GM21529 (cell line): ENCODE data around the gene CMIP.
A peak's percentile ranks its signal among the peaks of the same experiment; 100 is the strongest.

Experiments
- ATAC-seq: cut with Tn5 transposase; IDR thresholded peaks from one replicate; pipeline ENCODE4 v1.9.1; 2021; ENCODE audit not compliant: unreplicated experiment

The CMIP gene

DNA sequence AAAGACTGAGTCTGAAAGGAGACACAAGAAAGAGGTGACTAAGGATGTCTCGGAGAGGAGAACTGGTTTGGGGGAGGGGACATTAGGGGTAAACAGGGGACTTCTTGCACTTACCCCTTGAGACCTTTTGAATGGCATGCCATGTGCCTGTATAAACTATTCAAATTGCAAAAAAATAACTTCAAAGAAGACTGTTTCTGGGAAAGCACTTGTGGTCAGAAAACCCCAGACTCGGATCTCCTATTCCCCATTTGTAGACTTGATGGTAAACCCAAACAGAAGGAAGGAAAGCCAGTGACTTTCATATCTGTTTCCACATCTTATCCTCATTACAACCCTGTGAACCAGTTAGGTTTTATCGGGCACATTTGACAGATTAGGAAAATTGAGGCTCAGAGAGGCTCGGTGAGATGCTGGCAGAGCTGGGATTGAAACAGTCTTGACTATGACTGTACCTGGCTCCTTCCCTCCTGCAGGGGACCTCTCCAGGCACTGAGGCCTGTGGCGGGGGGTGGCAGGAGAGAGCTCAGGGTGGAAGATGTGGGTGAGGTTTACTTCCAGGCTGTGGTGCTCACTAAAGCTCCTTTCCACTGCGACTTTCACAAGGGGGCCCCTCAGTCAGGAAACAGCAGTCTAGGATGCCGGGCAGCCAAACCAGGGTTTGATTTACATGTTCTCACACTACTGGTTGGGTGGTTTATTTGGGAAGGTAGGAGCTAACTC lies 304.0 kb downstream of the CMIP start:
- peak; percentile 26 for ATAC-seq

DNA sequence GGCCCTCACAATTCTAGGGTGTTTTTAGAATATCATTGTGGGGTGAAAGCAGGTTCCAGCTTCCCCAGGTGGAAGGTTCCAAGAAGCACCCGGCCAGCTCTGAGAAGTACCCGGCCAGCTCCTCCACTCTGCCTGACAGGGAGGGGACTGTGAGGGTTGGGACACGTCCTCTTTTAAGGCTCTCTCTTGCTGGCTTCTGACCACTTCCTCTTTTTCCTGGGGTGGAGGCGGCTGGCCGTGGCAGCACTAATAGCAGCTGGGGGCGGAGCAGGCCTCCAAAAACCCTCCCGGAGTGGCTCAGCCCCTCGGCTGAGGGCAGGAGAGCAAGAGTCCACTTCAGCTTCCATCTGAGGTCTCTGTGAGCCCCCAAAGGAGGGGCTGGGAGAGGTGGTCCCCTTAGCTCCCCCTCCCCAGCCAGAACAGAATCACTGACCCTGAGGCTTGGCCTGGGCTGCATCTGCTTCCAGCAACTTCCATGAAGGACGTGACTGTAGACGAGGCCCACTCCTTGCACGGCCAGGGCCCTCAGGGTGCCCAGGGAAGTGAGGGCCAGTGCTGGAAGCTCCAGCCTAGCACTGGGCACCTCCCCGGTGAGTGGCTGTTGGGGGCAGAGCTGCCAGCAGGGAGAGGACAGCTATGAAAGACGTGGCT lies 307.7 kb downstream of the CMIP start:
- peak; percentile 89 for ATAC-seq

DNA sequence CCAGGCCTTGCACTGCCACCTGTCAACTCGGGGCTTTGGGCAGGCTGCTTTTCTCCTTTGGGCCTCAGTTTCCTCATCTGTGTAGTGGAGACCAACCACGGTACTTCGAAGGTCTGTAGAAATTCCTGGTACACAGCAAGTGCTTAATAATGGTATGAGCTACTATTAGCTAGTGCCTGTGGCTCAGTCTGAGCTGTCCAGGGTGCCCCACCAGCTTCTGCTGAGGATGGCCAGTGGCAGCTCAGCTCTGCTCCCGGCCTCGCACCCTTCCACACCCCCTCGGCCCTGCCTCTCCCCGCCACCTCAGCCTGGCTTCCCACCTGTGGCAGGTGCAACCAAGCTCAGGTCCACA lies 308.2 kb downstream of the CMIP start:
- ATAC-seq: no peak

DNA sequence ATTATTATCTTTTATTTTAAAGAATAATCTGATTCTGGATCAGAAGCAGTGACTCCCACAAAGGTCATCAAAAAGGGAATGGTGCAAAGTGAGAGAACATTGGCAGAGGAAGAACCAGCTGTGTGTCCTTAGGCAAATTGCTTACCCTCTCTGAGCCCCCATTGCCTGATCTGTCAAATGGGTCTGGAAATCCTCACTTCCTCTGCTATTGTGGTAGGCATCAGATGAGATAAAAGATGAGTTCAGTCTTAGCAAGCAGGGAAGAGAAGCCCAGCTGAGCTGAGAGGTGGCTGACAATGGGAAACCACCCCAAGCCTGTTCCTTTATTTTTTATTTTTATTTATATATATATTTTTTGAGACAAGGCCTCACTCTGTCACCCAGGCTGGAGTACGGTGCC lies 310.2 kb downstream of the CMIP start:
- no peak for ATAC-seq

DNA sequence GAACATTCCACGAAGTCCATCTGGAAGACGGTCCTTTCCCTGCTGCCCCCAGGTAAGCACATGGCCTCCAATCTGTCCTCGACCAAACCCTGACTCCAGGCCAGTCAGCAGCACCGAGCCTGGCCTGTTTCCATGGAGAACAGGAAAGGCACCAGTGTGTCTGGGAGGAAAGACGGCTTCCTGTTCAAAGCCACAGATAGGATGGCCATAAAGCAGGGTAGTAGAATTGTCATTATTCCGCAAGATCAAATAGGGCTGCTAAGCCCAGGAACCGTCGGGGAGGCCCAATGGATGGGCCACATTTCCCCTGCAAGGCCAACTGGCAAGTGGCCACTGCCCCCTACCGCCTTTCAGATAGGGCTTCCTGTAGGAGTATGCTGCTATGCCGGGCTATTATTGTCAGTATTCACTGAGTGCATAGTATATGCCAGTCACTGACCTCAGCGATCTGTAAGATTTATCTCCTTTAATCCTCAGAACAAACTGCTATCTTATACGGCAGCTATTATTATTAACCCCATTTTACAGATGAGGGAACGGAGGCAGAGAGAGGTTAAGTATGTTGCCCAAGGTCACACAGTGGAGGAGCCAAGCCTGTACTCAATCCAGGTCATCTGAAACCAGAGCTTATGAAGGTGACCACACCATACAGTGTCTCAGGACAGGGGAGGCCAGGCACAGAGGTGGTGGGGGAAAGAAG lies 311.5 kb downstream of the CMIP start:
- no peak for ATAC-seq

DNA sequence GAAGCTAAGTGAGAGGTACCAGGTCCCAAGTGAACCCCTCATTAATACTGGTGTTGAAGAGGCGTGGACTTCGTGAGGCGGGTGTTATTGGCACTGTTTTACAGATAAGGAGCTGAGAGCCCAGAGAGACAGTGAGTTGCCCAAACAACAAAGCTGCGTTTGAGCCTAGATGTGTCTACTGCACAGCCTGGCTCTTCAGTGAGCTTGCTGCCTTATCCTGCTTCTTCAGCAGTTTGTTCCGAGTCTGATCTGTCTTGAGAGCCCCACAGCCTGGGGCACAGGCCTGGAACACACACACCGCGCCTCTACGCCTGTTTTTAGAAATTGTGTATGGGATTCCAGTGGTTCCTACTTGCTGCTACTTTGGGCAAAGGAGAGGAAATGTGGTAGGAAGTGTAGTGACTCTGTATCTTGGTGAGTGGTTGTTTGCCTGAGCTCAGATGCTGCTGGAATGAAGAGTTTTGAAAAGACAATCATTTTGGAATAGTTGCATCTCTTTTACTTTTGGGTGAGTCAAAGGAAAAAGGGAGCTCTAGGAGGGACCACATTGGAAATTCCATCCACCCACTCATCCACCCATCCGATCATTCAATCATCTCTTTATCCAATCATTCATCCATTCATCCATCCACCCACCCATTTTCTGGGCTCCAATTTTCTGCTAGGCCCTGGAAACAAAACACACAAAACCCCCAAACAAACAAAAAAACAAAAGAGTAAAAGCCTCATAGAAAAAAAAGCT lies 312.2 kb downstream of the CMIP start:
- no peak for ATAC-seq

GRCh38 chr16:81758376-81758775 lies 313.8 kb downstream of the CMIP start:
- ATAC-seq: no peak
